HepG2 (cell line): ENCODE data around the gene KLF17.

Experiments
- CC2D1A ChIP-seq: sonication (generic); formaldehyde crosslinking; IDR thresholded peaks from 2 replicates; pipeline ENCODE4 v1.8.1; 2023; ENCODE audit warnings: mild to moderate bottlenecking, missing genetic modification reagents
- MXI1 ChIP-seq: IDR thresholded peaks from 3 replicates; pipeline ENCODE4 v1.6.1; 2012; ENCODE audit warnings: low read depth, low read length, inconsistent platforms, borderline replicate concordance
- NPAS2 ChIP-seq: sonication (generic); formaldehyde crosslinking; IDR thresholded peaks from 2 replicates; pipeline ENCODE4 v1.8.0; 2022; ENCODE audit warnings: mild to moderate bottlenecking, missing genetic modification reagents, borderline replicate concordance
- POLR2A ChIP-seq, 2 experiments: IDR thresholded peaks; 2 replicates each; pipeline ENCODE4 v1.6.1; 2011; ENCODE audit warnings: low read depth in 2 of 2, low read length in 2 of 2, mild to moderate bottlenecking in 1 of 2, moderate library complexity in 1 of 2; ENCODE audit not compliant: insufficient read depth in 1 of 2
- POLR2AphosphoS5 ChIP-seq: IDR thresholded peaks from 2 replicates; pipeline ENCODE4 v1.6.1; 2012; ENCODE audit warnings: low read depth, low read length
- SMYD3 ChIP-seq: sonication (generic); formaldehyde crosslinking; IDR thresholded peaks from 2 replicates; pipeline ENCODE4 v1.8.1; 2023; ENCODE audit warnings: mild to moderate bottlenecking, missing genetic modification reagents
- SOX5 ChIP-seq: IDR thresholded peaks from 2 replicates; pipeline ENCODE4 v1.6.1; 2016; ENCODE audit warnings: borderline replicate concordance
- TF ChIP-seq, protein P1 (sequence below): IDR thresholded peaks from 2 replicates; pipeline ENCODE4 v1.6.1; 2012; ENCODE audit warnings: low read length, improper control_type of control experiment
- TF ChIP-seq, protein P2 (sequence below): sonication (generic); formaldehyde crosslinking; IDR thresholded peaks from 2 replicates; pipeline ENCODE4 v1.4.0; 2020; ENCODE audit warnings: mild to moderate bottlenecking, missing genetic modification reagents
- TF ChIP-seq, protein P3 (sequence below): sonication (generic); formaldehyde crosslinking; IDR thresholded peaks from 2 replicates; pipeline ENCODE4 v1.4.0; 2020; ENCODE audit warnings: missing genetic modification reagents, borderline replicate concordance

DNA sequence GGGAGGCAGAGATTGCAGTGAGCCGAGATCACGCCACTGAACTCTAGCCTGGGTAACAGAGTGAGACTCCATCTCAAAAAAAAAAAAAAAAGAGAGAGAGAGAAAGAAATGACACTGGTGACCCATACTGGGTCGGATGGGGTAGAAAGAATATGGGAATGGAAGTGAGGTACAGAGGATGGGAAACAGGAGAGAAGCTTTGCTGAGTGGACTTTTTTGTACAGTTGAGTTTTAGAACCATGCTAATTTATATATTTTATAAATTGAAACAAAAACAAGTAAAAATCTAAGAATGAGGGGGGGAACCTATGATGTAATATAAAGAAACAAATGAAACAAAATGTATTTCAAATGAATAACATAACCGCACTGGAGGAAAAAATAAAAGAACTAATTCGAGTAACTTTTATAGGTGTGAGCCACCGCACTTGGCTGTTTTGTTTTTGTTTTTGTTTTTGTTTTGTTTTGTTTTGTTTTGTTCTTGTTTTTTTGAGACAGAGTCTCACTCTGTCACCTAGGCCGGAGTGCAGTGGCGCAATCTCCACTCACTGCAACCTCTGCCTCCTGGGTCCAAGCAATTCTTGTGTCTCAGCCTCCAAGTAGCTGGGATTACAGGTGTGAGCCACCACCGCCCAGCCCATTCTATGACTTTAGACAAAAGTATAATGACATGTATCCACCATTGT, 18.3 kb upstream of the KLF17 start:
- no peak for TF ChIP-seq MXI1
- no peak for TF ChIP-seq SMYD3
- TF ChIP-seq, protein P1, sequence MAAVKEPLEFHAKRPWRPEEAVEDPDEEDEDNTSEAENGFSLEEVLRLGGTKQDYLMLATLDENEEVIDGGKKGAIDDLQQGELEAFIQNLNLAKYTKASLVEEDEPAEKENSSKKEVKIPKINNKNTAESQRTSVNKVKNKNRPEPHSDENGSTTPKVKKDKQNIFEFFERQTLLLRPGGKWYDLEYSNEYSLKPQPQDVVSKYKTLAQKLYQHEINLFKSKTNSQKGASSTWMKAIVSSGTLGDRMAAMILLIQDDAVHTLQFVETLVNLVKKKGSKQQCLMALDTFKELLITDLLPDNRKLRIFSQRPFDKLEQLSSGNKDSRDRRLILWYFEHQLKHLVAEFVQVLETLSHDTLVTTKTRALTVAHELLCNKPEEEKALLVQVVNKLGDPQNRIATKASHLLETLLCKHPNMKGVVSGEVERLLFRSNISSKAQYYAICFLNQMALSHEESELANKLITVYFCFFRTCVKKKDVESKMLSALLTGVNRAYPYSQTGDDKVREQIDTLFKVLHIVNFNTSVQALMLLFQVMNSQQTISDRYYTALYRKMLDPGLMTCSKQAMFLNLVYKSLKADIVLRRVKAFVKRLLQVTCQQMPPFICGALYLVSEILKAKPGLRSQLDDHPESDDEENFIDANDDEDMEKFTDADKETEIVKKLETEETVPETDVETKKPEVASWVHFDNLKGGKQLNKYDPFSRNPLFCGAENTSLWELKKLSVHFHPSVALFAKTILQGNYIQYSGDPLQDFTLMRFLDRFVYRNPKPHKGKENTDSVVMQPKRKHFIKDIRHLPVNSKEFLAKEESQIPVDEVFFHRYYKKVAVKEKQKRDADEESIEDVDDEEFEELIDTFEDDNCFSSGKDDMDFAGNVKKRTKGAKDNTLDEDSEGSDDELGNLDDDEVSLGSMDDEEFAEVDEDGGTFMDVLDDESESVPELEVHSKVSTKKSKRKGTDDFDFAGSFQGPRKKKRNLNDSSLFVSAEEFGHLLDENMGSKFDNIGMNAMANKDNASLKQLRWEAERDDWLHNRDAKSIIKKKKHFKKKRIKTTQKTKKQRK, result no peak
- TF ChIP-seq, protein P2, sequence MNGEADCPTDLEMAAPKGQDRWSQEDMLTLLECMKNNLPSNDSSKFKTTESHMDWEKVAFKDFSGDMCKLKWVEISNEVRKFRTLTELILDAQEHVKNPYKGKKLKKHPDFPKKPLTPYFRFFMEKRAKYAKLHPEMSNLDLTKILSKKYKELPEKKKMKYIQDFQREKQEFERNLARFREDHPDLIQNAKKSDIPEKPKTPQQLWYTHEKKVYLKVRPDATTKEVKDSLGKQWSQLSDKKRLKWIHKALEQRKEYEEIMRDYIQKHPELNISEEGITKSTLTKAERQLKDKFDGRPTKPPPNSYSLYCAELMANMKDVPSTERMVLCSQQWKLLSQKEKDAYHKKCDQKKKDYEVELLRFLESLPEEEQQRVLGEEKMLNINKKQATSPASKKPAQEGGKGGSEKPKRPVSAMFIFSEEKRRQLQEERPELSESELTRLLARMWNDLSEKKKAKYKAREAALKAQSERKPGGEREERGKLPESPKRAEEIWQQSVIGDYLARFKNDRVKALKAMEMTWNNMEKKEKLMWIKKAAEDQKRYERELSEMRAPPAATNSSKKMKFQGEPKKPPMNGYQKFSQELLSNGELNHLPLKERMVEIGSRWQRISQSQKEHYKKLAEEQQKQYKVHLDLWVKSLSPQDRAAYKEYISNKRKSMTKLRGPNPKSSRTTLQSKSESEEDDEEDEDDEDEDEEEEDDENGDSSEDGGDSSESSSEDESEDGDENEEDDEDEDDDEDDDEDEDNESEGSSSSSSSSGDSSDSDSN (CRISPR knock-in tag), result no peak
- TF ChIP-seq POLR2A (IDR thresholded peaks at IDR 0.05; ENCODE audit: insufficient read depth in 1 of 2, low read depth in 2 of 2, low read length in 2 of 2), result no peak
- no peak for TF ChIP-seq POLR2AphosphoS5
- TF ChIP-seq NPAS2 (CRISPR knock-in tag), result no peak
- no peak for TF ChIP-seq SOX5
- TF ChIP-seq CC2D1A (CRISPR knock-in tag), result no peak
- TF ChIP-seq, protein P3, sequence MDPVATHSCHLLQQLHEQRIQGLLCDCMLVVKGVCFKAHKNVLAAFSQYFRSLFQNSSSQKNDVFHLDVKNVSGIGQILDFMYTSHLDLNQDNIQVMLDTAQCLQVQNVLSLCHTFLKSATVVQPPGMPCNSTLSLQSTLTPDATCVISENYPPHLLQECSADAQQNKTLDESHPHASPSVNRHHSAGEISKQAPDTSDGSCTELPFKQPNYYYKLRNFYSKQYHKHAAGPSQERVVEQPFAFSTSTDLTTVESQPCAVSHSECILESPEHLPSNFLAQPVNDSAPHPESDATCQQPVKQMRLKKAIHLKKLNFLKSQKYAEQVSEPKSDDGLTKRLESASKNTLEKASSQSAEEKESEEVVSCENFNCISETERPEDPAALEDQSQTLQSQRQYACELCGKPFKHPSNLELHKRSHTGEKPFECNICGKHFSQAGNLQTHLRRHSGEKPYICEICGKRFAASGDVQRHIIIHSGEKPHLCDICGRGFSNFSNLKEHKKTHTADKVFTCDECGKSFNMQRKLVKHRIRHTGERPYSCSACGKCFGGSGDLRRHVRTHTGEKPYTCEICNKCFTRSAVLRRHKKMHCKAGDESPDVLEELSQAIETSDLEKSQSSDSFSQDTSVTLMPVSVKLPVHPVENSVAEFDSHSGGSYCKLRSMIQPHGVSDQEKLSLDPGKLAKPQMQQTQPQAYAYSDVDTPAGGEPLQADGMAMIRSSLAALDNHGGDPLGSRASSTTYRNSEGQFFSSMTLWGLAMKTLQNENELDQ (CRISPR knock-in tag), result no peak
